Endometrial microvascular endothelial cells (primary cell): Measurements from ENCODE around the gene RASSF3. TPM values are rescaled to one million over a fixed set of nuclear protein-coding genes. Genes with fewer than 3 reads are reported as not detected.
"Not testable (repeated sequence)": the region's sequence is repeated elsewhere in the genome, so short reads cannot be mapped to it uniquely, and the experiment has no call there.

ENCODE experiments used
- in situ Hi-C: cut with HindIII; loops from 2 replicates; pipeline ENCODE4 v1.10.0; 2017; ENCODE audit warnings: low sequenced_read_pairs, low pct_unique_long_range_greater_than_20kb; ENCODE audit errors: inconsistent ontology term
- total RNA-seq: library from RNA; depleted of rRNA; stranded (reverse); fragments of >200 nt; gene quantifications from one replicate; pipeline ENCODE4 v1.2.3, GENCODE V29; 2015; ENCODE audit errors: inconsistent ontology term

RASSF3 gene
- 59.0 TPM for total RNA-seq

- in situ Hi-C loops: no loop called here
These were observed at the start of gene RASSF3 for GRCh38 chr12:64610079-64610659. Gene RASSF3 (plus strand): TSS chr12:64610495. CDS start chr12:64610633, 138 bp downstream.

GRCh38 chr12:64561302-64562136, 48.8 kb upstream of the RASSF3 start:
- in situ Hi-C loops: no loop called here

- in situ Hi-C loops: no loop called here
These were observed 44.2 kb upstream of the RASSF3 start for GRCh38 chr12:64566122-64566521.

- in situ Hi-C loops: no loop called here
These were observed 43.3 kb upstream of the RASSF3 start for GRCh38 chr12:64566831-64567517.

GRCh38 chr12:64567570-64567969, 42.7 kb upstream of the RASSF3 start:
- in situ Hi-C loops: no loop called here

GRCh38 chr12:64568298-64568697, 42.0 kb upstream of the RASSF3 start:
- in situ Hi-C loops: no loop called here

GRCh38 chr12:64569923-64570691, 40.2 kb upstream of the RASSF3 start:
- in situ Hi-C loops: no loop called here

- in situ Hi-C loops: no loop called here
These were observed 38.9 kb upstream of the RASSF3 start for GRCh38 chr12:64571411-64571810.

- in situ Hi-C loops: no loop called here
These were observed 38.1 kb upstream of the RASSF3 start for GRCh38 chr12:64572241-64572640.

GRCh38 chr12:64574837-64575236, 35.5 kb upstream of the RASSF3 start:
- in situ Hi-C loops: no loop called here

- in situ Hi-C loops: no loop called here
These were observed 33.2 kb upstream of the RASSF3 start for GRCh38 chr12:64577046-64577445.

GRCh38 chr12:64578566-64578965, 31.7 kb upstream of the RASSF3 start:
- in situ Hi-C loops: no loop called here

GRCh38 chr12:64580681-64581080, 29.6 kb upstream of the RASSF3 start:
- in situ Hi-C loops: no loop called here

- in situ Hi-C loops: no loop called here
These were observed 28.2 kb upstream of the RASSF3 start for GRCh38 chr12:64582114-64582513.

GRCh38 chr12:64582862-64583261, 27.4 kb upstream of the RASSF3 start:
- in situ Hi-C loops: no loop called here

- in situ Hi-C loops: not testable (repeated sequence)
These were observed 26.9 kb upstream of the RASSF3 start for GRCh38 chr12:64583395-64583770.

- in situ Hi-C loops: no loop called here
These were observed 26.4 kb upstream of the RASSF3 start for GRCh38 chr12:64583771-64584421.

- in situ Hi-C loops: no loop called here
These were observed 25.2 kb upstream of the RASSF3 start for GRCh38 chr12:64585104-64585503.

- in situ Hi-C loops: no loop called here
These were observed 22.8 kb upstream of the RASSF3 start for GRCh38 chr12:64587447-64587846.
